Esophagus muscularis mucosa (tissue), 4 donors: ENCODE measurements around the gene TBC1D5.

ENCODE experiments used
- CTCF ChIP-seq, 3 experiments: fragments of 200-600 bp in 2 of 3; fragments of 450-650 bp in 1 of 3; sonication (generic) in 2 of 3; IDR thresholded peaks; one replicate each; pipeline ENCODE4 v1.5.1; 2017 to 2019; ENCODE audit warnings: antibody characterized with exemption in 3 of 3, mild to moderate bottlenecking in 2 of 3, moderate library complexity in 1 of 3
- EP300 ChIP-seq: sonication (generic); formaldehyde crosslinking; IDR thresholded peaks from one replicate; pipeline ENCODE4 v1.6.1; 2017; ENCODE audit warnings: antibody characterized with exemption
- POLR2A ChIP-seq: fragments of 450-650 bp; IDR thresholded peaks from one replicate; pipeline ENCODE4 v1.6.1; 2017; ENCODE audit warnings: antibody characterized with exemption, moderate library complexity, mild to moderate bottlenecking, low read depth
- POLR2AphosphoS5 ChIP-seq, 2 donors: sonication (generic); formaldehyde crosslinking; IDR thresholded peaks; one replicate each; pipeline ENCODE4 v1.6.1; 2017; ENCODE audit warnings: antibody characterized with exemption in 2 of 2

- TF ChIP-seq POLR2A, result no peak
- no peak for TF ChIP-seq CTCF (IDR thresholded peaks at IDR 0.05)
- TF ChIP-seq EP300, result no peak
- TF ChIP-seq POLR2AphosphoS5 (IDR thresholded peaks at IDR 0.05), result no peak
Observed at GRCh38 chr3:17243621-17244020, 498.8 kb downstream of the TBC1D5 start.
